Panc1 (cell line): Measurements from ENCODE around the gene CDC42EP5.
A peak's percentile ranks its signal among the peaks of the same experiment; 100 is the strongest.

Experiments used
- POLR2AphosphoS5 ChIP-seq: IDR thresholded peaks from 2 replicates; pipeline ENCODE4 v1.6.1; 2012; ENCODE audit warnings: mild to moderate bottlenecking, low read depth, low read length, moderate library complexity
- SIN3A ChIP-seq: IDR thresholded peaks from 2 replicates; pipeline ENCODE4 v1.6.1; 2012; ENCODE audit warnings: low read depth, mild to moderate bottlenecking, low read length, moderate library complexity, borderline replicate concordance; ENCODE audit not compliant: insufficient read depth
- TCF7L2 ChIP-seq: IDR thresholded peaks from 2 replicates; pipeline ENCODE4 v1.6.1; 2011; ENCODE audit warnings: mild to moderate bottlenecking, low read depth, low read length, inconsistent platforms
- TF ChIP-seq, protein P1 (sequence below): fragments of 450-650 bp; IDR thresholded peaks from 2 replicates; pipeline ENCODE4 v1.5.1; 2017; ENCODE audit warnings: mild to moderate bottlenecking
- TF ChIP-seq, protein P2 (sequence below), 2 experiments: IDR thresholded peaks; 2 replicates each; pipeline ENCODE4 v1.6.1; 2011 to 2012; ENCODE audit warnings: low read depth in 2 of 2, control low read depth in 1 of 2, low read length in 1 of 2, mild to moderate bottlenecking in 1 of 2, moderate library complexity in 1 of 2; ENCODE audit not compliant: insufficient read depth in 1 of 2

DNA sequence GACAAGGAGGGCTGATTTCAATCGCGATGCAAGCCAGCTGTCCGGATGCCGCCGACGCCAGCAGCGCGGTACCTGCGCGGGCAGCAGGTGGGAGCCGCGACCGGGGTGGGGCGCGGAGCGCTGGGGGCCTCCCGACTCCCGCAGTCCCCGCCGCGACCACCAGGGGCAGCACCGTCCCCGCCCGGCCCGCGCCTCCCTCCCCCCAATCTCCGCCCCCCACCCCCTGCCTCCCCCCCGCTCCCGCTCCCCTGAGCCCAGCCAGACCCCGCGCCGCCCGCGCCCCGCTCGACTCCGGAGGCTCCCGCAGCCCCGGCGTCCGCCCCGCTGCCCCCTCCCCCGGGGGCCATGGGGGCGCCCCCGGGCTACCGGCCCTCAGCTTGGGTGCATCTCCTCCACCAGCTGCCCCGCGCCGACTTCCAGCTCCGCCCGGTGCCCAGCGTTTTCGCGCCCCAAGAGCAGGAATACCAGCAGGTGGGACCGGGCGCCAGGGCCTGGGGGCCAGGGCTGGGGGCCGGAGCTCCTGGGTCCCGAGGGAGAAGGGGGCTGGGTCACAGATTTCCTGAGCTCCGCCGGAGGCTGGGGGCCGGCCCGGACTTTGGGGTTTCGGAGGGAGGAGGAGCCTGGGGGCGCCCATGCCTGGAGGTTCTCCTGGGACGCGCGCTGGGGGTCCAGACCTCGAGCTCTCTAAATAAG lies 57.7 kb downstream of the CDC42EP5 start, which contains the start of gene TTYH1:
- TF ChIP-seq, protein P1, sequence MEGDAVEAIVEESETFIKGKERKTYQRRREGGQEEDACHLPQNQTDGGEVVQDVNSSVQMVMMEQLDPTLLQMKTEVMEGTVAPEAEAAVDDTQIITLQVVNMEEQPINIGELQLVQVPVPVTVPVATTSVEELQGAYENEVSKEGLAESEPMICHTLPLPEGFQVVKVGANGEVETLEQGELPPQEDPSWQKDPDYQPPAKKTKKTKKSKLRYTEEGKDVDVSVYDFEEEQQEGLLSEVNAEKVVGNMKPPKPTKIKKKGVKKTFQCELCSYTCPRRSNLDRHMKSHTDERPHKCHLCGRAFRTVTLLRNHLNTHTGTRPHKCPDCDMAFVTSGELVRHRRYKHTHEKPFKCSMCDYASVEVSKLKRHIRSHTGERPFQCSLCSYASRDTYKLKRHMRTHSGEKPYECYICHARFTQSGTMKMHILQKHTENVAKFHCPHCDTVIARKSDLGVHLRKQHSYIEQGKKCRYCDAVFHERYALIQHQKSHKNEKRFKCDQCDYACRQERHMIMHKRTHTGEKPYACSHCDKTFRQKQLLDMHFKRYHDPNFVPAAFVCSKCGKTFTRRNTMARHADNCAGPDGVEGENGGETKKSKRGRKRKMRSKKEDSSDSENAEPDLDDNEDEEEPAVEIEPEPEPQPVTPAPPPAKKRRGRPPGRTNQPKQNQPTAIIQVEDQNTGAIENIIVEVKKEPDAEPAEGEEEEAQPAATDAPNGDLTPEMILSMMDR: peak; percentile 81; the same call in 1 of the 2 replicates
- TF ChIP-seq POLR2AphosphoS5 (no peak), SIN3A (no peak), TCF7L2 (no peak)
- TF ChIP-seq, protein P2, sequence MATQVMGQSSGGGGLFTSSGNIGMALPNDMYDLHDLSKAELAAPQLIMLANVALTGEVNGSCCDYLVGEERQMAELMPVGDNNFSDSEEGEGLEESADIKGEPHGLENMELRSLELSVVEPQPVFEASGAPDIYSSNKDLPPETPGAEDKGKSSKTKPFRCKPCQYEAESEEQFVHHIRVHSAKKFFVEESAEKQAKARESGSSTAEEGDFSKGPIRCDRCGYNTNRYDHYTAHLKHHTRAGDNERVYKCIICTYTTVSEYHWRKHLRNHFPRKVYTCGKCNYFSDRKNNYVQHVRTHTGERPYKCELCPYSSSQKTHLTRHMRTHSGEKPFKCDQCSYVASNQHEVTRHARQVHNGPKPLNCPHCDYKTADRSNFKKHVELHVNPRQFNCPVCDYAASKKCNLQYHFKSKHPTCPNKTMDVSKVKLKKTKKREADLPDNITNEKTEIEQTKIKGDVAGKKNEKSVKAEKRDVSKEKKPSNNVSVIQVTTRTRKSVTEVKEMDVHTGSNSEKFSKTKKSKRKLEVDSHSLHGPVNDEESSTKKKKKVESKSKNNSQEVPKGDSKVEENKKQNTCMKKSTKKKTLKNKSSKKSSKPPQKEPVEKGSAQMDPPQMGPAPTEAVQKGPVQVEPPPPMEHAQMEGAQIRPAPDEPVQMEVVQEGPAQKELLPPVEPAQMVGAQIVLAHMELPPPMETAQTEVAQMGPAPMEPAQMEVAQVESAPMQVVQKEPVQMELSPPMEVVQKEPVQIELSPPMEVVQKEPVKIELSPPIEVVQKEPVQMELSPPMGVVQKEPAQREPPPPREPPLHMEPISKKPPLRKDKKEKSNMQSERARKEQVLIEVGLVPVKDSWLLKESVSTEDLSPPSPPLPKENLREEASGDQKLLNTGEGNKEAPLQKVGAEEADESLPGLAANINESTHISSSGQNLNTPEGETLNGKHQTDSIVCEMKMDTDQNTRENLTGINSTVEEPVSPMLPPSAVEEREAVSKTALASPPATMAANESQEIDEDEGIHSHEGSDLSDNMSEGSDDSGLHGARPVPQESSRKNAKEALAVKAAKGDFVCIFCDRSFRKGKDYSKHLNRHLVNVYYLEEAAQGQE (IDR thresholded peaks at IDR 0.05; ENCODE audit: insufficient read depth in 1 of 2, low read depth in 2 of 2, low read length in 1 of 2): no peak
